HCT116 (cell line): ENCODE data around the gene AGPAT3. TPM values are rescaled to one million over a fixed set of nuclear protein-coding genes. Genes with fewer than 3 reads are reported as not detected.

ENCODE experiments used
- ATAC-seq: fragments of 200-7000 bp; cut with Tn5 transposase; 2 replicates; pipeline ENCODE4 v1.9.1; 2020; ENCODE audit warnings: mild to moderate bottlenecking, moderate library complexity
- BruUV-seq: library from RNA; stranded (reverse); fragments of 400-500 nt; replicated peaks from 2 replicates; lab custom pipeline; 2021; lab: Mats Ljungman, UMichigan
- CTCF ChIA-PET: fragments of 300-600 bp; sonication (Branson Sonifier 250); formaldehyde crosslinking; loops from one replicate; lab custom pipeline; 2021; ENCODE audit warnings: antibody characterized with exemption; lab: Charles Lee
- POLR2A ChIA-PET: fragments of 300-600, 350-600 bp; sonication (Branson Sonifier 250); formaldehyde crosslinking; loops from one replicate; lab custom pipeline; 2021; ENCODE audit warnings: antibody characterized with exemption; lab: Charles Lee
- RAD21 ChIA-PET, 2 experiments: fragments of 300-600 bp; sonication (Branson Sonifier 250); formaldehyde crosslinking; loops; one replicate each; lab custom pipeline; 2023; ENCODE audit warnings: low total read pairs in 2 of 2; ENCODE audit not compliant: uncharacterized antibody in 2 of 2, unreplicated experiment in 2 of 2, low non-redundant PET in 1 of 2; lab: Charles Lee
- DNase-seq: peaks from one replicate; pipeline ENCODE4 v3.0.0-alpha.2; 2010; ENCODE audit warnings: low read depth, low spot score
- H2AFZ ChIP-seq: fragments of 200-600 bp; shearing (Covaris generic), sonication (generic); 2 replicates; pipeline ENCODE4 v1.6.1; 2017; ENCODE audit warnings: low read depth, mixed run types, mixed read lengths, antibody characterized with exemption, low read length; ENCODE audit not compliant: poor library complexity, severe bottlenecking
- H3K27ac ChIP-seq: 2 replicates; pipeline ENCODE4 v1.5.1; 2012; ENCODE audit warnings: low read depth, low read length
- H3K27me3 ChIP-seq: fragments of 200-600 bp; sonication (generic); 2 replicates; pipeline ENCODE4 v1.6.1; 2016; ENCODE audit warnings: mixed run types, low read length, mixed read lengths; ENCODE audit not compliant: insufficient read depth
- H3K36me3 ChIP-seq, 2 experiments: fragments of 200-500 bp in 1 of 2; fragments of 200-600 bp in 1 of 2; sonication (Bioruptor generic) in 1 of 2; sonication (generic) in 1 of 2; 2 replicates each; pipeline versions ENCODE4 v1.5.1 to v1.6.1; 2014 to 2016; ENCODE audit warnings: low read length in 2 of 2, inconsistent platforms in 1 of 2, mixed read lengths in 1 of 2, mixed run types in 1 of 2; ENCODE audit not compliant: insufficient read depth in 2 of 2, control insufficient read depth in 1 of 2
- H3K4me1 ChIP-seq, 2 experiments: fragments of 200-600 bp in 1 of 2; sonication (generic) in 1 of 2; 2 replicates each; pipeline versions ENCODE4 v1.5.1 to v1.6.1; 2012 to 2017; ENCODE audit warnings: low read length in 2 of 2, inconsistent platforms in 1 of 2, mild to moderate bottlenecking in 1 of 2, mixed read lengths in 1 of 2, mixed run types in 1 of 2, moderate library complexity in 1 of 2; ENCODE audit not compliant: insufficient read depth in 2 of 2, control insufficient read depth in 1 of 2
- H3K4me2 ChIP-seq: fragments of 200-600 bp; sonication (generic); 2 replicates; pipeline ENCODE4 v1.6.1; 2017; ENCODE audit warnings: mixed run types, low read length, mixed read lengths
- H3K4me3 ChIP-seq, 2 experiments: fragments of 200-600 bp in 1 of 2; sonication (generic) in 1 of 2; replicated peaks in 1 of 2; 2 replicates each; pipeline ENCODE4 v1.5.1; 2011 to 2016; ENCODE audit warnings: low read length in 2 of 2, control low read depth in 1 of 2, low read depth in 1 of 2, mild to moderate bottlenecking in 1 of 2, mixed read lengths in 1 of 2, mixed run types in 1 of 2
- H3K79me2 ChIP-seq: fragments of 200-600 bp; sonication (generic); 2 replicates; pipeline ENCODE4 v1.6.1; 2017; ENCODE audit warnings: mild to moderate bottlenecking, mixed run types, low read length, moderate library complexity, mixed read lengths; ENCODE audit not compliant: insufficient read depth
- H3K9ac ChIP-seq: fragments of 200-600 bp; sonication (generic); 2 replicates; pipeline ENCODE4 v1.6.1; 2016; ENCODE audit warnings: low read length, mixed read lengths
- H3K9me2 ChIP-seq: fragments of 200-600 bp; sonication (generic), shearing (Covaris generic); 2 replicates; pipeline ENCODE4 v1.6.1; 2017; ENCODE audit warnings: mixed run types, mild to moderate bottlenecking, moderate library complexity; ENCODE audit not compliant: insufficient read depth
- H3K9me3 ChIP-seq, 2 experiments: fragments of 200-500 bp in 1 of 2; fragments of 200-600 bp in 1 of 2; sonication (Bioruptor generic) in 1 of 2; sonication (generic) in 1 of 2; 2 replicates each; pipeline ENCODE4 v1.6.1; 2014 to 2017; ENCODE audit warnings: low read length in 2 of 2, mixed read lengths in 2 of 2, inconsistent platforms in 1 of 2, low read depth in 1 of 2, mild to moderate bottlenecking in 1 of 2, mixed run types in 1 of 2, moderate library complexity in 1 of 2; ENCODE audit not compliant: control insufficient read depth in 1 of 2, insufficient read depth in 1 of 2
- H4K20me1 ChIP-seq: fragments of 200-600 bp; sonication (generic), shearing (Covaris generic); 2 replicates; pipeline ENCODE4 v1.6.1; 2017; ENCODE audit warnings: mixed run types, mild to moderate bottlenecking, moderate library complexity; ENCODE audit not compliant: insufficient read depth
- EGR1 ChIP-seq: IDR thresholded peaks from 2 replicates; pipeline ENCODE4 v1.6.1; 2012; ENCODE audit warnings: low read depth
- POLR2A ChIP-seq: IDR thresholded peaks from 2 replicates; pipeline ENCODE4 v1.7.0; 2011; ENCODE audit warnings: borderline replicate concordance; ENCODE audit not compliant: insufficient read depth, insufficient read length; ENCODE audit errors: extremely low read depth
- POLR2AphosphoS5 ChIP-seq: IDR thresholded peaks from 2 replicates; pipeline ENCODE4 v1.6.1; 2011; ENCODE audit warnings: mild to moderate bottlenecking, low read depth, low read length, moderate library complexity
- SRF ChIP-seq: IDR thresholded peaks from 2 replicates; pipeline ENCODE4 v1.6.1; 2012; ENCODE audit warnings: low read depth
- TCF7L2 ChIP-seq: IDR thresholded peaks from 2 replicates; pipeline ENCODE4 v1.7.0; 2011; ENCODE audit warnings: borderline replicate concordance, inconsistent platforms; ENCODE audit not compliant: insufficient read depth, insufficient read length; ENCODE audit errors: extremely low read depth
- YY1 ChIP-seq: IDR thresholded peaks from 2 replicates; pipeline ENCODE4 v1.6.1; 2011; ENCODE audit warnings: low read length, low read depth, moderate library complexity, mild to moderate bottlenecking; ENCODE audit not compliant: insufficient replicate concordance; ENCODE audit errors: extremely low read depth
- ZBTB33 ChIP-seq: IDR thresholded peaks from 2 replicates; pipeline ENCODE4 v1.6.1; 2011; ENCODE audit warnings: mild to moderate bottlenecking, low read length, moderate library complexity; ENCODE audit not compliant: insufficient replicate concordance; ENCODE audit errors: extremely low read depth
- ZFX ChIP-seq: fragments of 450-650 bp; IDR thresholded peaks from 2 replicates; pipeline ENCODE4 v1.6.1; 2017
- intact Hi-C: fragments of 100-400 bp; cut with micrococcal nuclease; formaldehyde crosslinking; loops from 2 replicates; pipeline ENCODE4 v1.10.0; 2022
- total RNA-seq: library from RNA; stranded (reverse); gene quantifications from one replicate; pipeline ENCODE4 v1.2.1, GENCODE V29; 2021; ENCODE audit not compliant: unreplicated experiment
- TF ChIP-seq, protein P1 (sequence below), 3 experiments: fragments of 200-600 bp in 1 of 3; sonication (generic) in 1 of 3; IDR thresholded peaks in 2 of 3; conservative IDR thresholded peaks in 1 of 3; 2 replicates each; pipeline ENCODE4 v1.5.1; 2012 to 2017; ENCODE audit warnings: low read depth in 2 of 3, low read length in 2 of 3, antibody characterized with exemption in 1 of 3, borderline replicate concordance in 1 of 3, control low read depth in 1 of 3, mild to moderate bottlenecking in 1 of 3, mixed read lengths in 1 of 3, mixed run types in 1 of 3, moderate library complexity in 1 of 3; ENCODE audit not compliant: insufficient read depth in 1 of 3
- TF ChIP-seq, protein P2 (sequence below): IDR thresholded peaks from 2 replicates; pipeline ENCODE4 v1.6.1; 2012

Gene AGPAT3
- total RNA-seq, 1 experiment from 2014 or later, result 54.1 TPM

DNA sequence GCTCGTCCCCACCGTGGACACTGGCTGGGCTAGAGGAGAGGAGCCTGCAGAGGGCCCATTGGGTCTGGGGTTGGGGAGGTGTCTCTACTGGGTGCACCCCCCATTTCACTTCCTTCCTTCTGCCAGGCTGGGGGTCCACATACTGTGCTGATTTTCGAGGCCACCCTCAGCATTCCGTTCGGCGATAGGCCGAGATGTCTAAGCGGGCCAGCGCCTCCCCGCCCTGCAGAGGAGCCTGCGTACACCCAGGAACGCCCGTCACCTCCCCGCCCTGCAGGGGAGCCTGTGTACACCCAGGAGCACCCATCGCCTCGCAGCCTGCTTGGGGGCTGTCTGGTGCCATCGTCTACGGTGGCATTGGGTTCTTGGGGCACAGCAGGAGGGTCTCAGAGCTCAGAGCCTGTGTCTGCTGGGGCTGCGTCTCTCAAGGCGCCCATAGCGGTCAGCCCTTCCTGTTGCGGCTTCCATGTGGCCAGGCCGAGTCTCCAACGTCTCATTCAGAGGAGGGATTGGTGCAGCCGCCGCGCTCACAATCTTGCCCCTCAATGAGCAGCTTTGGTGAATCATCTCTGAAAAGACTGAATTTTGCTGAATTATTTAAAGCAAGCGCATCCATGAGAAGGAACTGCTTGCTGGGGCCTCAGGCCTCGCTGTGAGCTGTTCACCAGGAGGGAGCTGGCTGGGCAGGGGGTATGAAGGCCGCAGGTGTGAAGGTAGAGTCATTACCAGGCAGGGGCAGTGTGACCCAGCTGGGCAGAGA is 30.7 kb upstream of the AGPAT3 start:
- Histone ChIP-seq H3K4me3 (no peak overlapping the region), H3K9me3 (no peaks in the 10 kb centered on the region), H3K4me1 (no peaks in the 10 kb centered on the region), H3K9me2 (no peaks in the 10 kb centered on the region), H3K9ac (no peak overlapping the region), H3K79me2 (no peaks in the 10 kb centered on the region), H3K27me3 (no peaks in the 10 kb centered on the region), H4K20me1 (no peaks in the 10 kb centered on the region), H2AFZ (no peak overlapping the region), H3K4me2 (no peak overlapping the region), H3K27ac (no peak overlapping the region), H3K36me3 (no peaks in the 10 kb centered on the region)
- ChIA-PET RAD21 (no interaction called here), CTCF (no interaction called here), POLR2A (no interaction called here)
- DNase-seq, result no peak
- intact Hi-C loops, result no loop called here
- TF ChIP-seq, protein P1, sequence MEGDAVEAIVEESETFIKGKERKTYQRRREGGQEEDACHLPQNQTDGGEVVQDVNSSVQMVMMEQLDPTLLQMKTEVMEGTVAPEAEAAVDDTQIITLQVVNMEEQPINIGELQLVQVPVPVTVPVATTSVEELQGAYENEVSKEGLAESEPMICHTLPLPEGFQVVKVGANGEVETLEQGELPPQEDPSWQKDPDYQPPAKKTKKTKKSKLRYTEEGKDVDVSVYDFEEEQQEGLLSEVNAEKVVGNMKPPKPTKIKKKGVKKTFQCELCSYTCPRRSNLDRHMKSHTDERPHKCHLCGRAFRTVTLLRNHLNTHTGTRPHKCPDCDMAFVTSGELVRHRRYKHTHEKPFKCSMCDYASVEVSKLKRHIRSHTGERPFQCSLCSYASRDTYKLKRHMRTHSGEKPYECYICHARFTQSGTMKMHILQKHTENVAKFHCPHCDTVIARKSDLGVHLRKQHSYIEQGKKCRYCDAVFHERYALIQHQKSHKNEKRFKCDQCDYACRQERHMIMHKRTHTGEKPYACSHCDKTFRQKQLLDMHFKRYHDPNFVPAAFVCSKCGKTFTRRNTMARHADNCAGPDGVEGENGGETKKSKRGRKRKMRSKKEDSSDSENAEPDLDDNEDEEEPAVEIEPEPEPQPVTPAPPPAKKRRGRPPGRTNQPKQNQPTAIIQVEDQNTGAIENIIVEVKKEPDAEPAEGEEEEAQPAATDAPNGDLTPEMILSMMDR (IDR thresholded peaks at IDR 0.05 in 2 of 3, conservative IDR thresholded peaks at IDR 0.05 in 1 of 3; ENCODE audit: borderline replicate concordance in 1 of 3, insufficient read depth in 1 of 3, low read depth in 2 of 3, low read length in 2 of 3), result no peak
- TF ChIP-seq TCF7L2 (no peak), POLR2AphosphoS5 (no peak), ZBTB33 (no peak), SRF (no peak), POLR2A (no peak), EGR1 (no peak), YY1 (no peak), ZFX (no peak)
- TF ChIP-seq, protein P2, sequence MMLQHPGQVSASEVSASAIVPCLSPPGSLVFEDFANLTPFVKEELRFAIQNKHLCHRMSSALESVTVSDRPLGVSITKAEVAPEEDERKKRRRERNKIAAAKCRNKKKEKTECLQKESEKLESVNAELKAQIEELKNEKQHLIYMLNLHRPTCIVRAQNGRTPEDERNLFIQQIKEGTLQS, result no peak
- no TSS peak for BruUV-seq
- no peak for ATAC-seq
